SU-DHL-6 (cell line): ENCODE measurements around the gene TIFAB.

ENCODE experiments used
- CTCF ChIP-seq: fragments of 200-600 bp; sonication (generic); IDR thresholded peaks from one replicate; pipeline ENCODE4 v1.5.1; 2017; ENCODE audit warnings: antibody characterized with exemption, mild to moderate bottlenecking, low read length, moderate library complexity; ENCODE audit not compliant: insufficient read depth, poor library complexity, severe bottlenecking
- EZH2phosphoT487 ChIP-seq: fragments of 200-600 bp; sonication (generic), shearing (Covaris generic); conservative IDR thresholded peaks from 2 replicates; pipeline ENCODE4 v1.6.1; 2018; ENCODE audit warnings: mild to moderate bottlenecking, antibody characterized with exemption, low read length, moderate library complexity, mixed read lengths

- TF ChIP-seq CTCF = no peak
- no peak for TF ChIP-seq EZH2phosphoT487
Measured at GRCh38 chr5:135432113-135432512, 20.0 kb downstream of the TIFAB start.
